ENCODE results near the gene VNN1.

DNA sequence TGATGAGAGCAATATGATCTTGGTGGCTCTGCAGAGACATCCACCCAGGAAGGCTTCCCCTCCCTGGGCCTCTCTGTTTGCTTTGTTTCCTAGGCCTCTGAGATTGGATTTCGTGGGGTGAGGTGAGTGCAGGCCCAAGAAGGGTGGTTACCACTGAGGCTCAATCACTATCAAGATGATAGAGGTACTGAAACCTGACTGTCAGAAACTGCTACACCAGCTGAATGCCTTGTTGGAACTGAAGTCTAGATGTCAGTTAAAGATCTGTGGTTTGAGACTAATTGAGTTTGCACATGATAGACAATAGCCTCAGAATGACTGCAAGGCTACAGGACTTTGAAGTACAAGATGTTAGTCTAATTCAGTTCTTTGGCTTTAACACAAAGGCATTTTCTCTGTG, 15.2 kb downstream of the VNN1 start:
- no peak for TF ChIP-seq CTCF (IDR thresholded peaks at IDR 0.05)
- no peak for TF ChIP-seq EP300 (IDR thresholded peaks at IDR 0.05)
- TF ChIP-seq POLR2A (IDR thresholded peaks at IDR 0.05), result no peak
